HG03469 (cell line): ENCODE measurements around the gene EED.
"Not testable (repeated sequence)": the region's sequence is repeated elsewhere in the genome, so short reads cannot be mapped to it uniquely, and the experiment has no call there.

ENCODE experiments used
- ATAC-seq: cut with Tn5 transposase; IDR thresholded peaks from one replicate; pipeline ENCODE4 v1.9.1; 2021; ENCODE audit warnings: mild to moderate bottlenecking, moderate library complexity, moderate number of reproducible peaks; ENCODE audit not compliant: unreplicated experiment

The EED gene

GRCh38 chr11:86289508-86290280, 45.1 kb downstream of the EED start:
- ATAC-seq: not testable (repeated sequence)

GRCh38 chr11:86291466-86292262, 47.1 kb downstream of the EED start:
- ATAC-seq: no peak

GRCh38 chr11:86292912-86293616, 48.5 kb downstream of the EED start:
- ATAC-seq: peak; percentile 30

GRCh38 chr11:86294026-86294425, 49.5 kb downstream of the EED start:
- ATAC-seq: no peak

- peak; percentile 10 for ATAC-seq
Observed at GRCh38 chr11:86301742-86302091, 57.2 kb downstream of the EED start.

- peak; percentile 96 for ATAC-seq
Observed at GRCh38 chr11:86302092-86302793, 57.7 kb downstream of the EED start, which contains the start of gene HIKESHI. HIKESHI (plus strand) TSS chr11:86302240; CDS start chr11:86302449, 209 bp downstream.

- no peak for ATAC-seq
Observed at GRCh38 chr11:86303257-86303656, 58.7 kb downstream of the EED start.

- not testable (repeated sequence) for ATAC-seq
Observed at GRCh38 chr11:86308710-86309109, 64.2 kb downstream of the EED start.

GRCh38 chr11:86313793-86314192, 69.2 kb downstream of the EED start:
- ATAC-seq: no peak

- no peak for ATAC-seq
Observed at GRCh38 chr11:86314636-86315035, 70.1 kb downstream of the EED start.
